Suprapubic skin (tissue), 4 donors: Measurements from ENCODE around the gene DSE. TPM values are rescaled to one million over a fixed set of nuclear protein-coding genes. Genes with fewer than 3 reads are reported as not detected.
"Not testable (repeated sequence)": the region's sequence is repeated elsewhere in the genome, so short reads cannot be mapped to it uniquely, and the experiment has no call there.

Experiments used
- DNase-seq, 2 donors: peaks; one replicate each; pipeline ENCODE4 v3.0.0-alpha.2; 2019; ENCODE audit warnings: low spot score in 2 of 2
- H3K27ac ChIP-seq: fragments of 200-600 bp; sonication (generic); one replicate; pipeline ENCODE4 v1.5.1; 2019
- H3K27me3 ChIP-seq: fragments of 200-600 bp; sonication (generic); one replicate; pipeline ENCODE4 v1.5.1; 2019
- H3K36me3 ChIP-seq: fragments of 200-600 bp; sonication (generic); one replicate; pipeline ENCODE4 v1.5.1; 2019
- H3K4me1 ChIP-seq: fragments of 200-600 bp; sonication (generic); one replicate; pipeline ENCODE4 v1.5.1; 2019
- H3K4me3 ChIP-seq: fragments of 200-600 bp; sonication (generic); one replicate; pipeline ENCODE4 v1.5.1; 2019; ENCODE audit warnings: mild to moderate bottlenecking
- H3K9me3 ChIP-seq: fragments of 200-600 bp; sonication (generic); one replicate; pipeline ENCODE4 v1.5.1; 2019
- CTCF ChIP-seq, 2 donors: fragments of 200-600 bp in 1 of 2; fragments of 450-650 bp in 1 of 2; sonication (generic) in 1 of 2; IDR thresholded peaks; one replicate each; pipeline ENCODE4 v1.5.1; 2016 to 2019; ENCODE audit warnings: antibody characterized with exemption in 2 of 2, mild to moderate bottlenecking in 1 of 2, moderate library complexity in 1 of 2
- EP300 ChIP-seq: sonication (generic); formaldehyde crosslinking; IDR thresholded peaks from one replicate; pipeline ENCODE4 v1.6.1; 2017; ENCODE audit warnings: antibody characterized with exemption
- POLR2A ChIP-seq, 2 donors: fragments of 450-650 bp; IDR thresholded peaks; one replicate each; pipeline ENCODE4 v1.6.1; 2017; ENCODE audit warnings: antibody characterized with exemption in 2 of 2, mild to moderate bottlenecking in 2 of 2, moderate library complexity in 2 of 2
- POLR2AphosphoS5 ChIP-seq, 3 donors: sonication (generic); formaldehyde crosslinking; IDR thresholded peaks; one replicate each; pipeline ENCODE4 v1.6.1; 2017; ENCODE audit warnings: antibody characterized with exemption in 3 of 3
- WGBS: methylation state at CpG from one replicate; pipeline ENCODE4 v1.1.5; 2018; 5-methylcytosine and 5-hydroxymethylcytosine counted together
- total RNA-seq, 4 donors: library from RNA; depleted of rRNA; stranded (reverse); fragments of >200 nt; gene quantifications; one replicate each; pipeline ENCODE4 v1.1.0, GENCODE V29; 2016

The DSE gene
- total RNA-seq, 4 donors from 2014 or later: 36.0 to 40.0 (median 37.2) TPM

GRCh38 chr6:116327803-116328527 is 42.8 kb upstream of the DSE start:
- 73% methylated on average over 6 of the region's 6 CpGs for WGBS

GRCh38 chr6:116328528-116328903 is 42.2 kb upstream of the DSE start:
- Histone ChIP-seq H3K36me3 (no peaks in the 10 kb centered on the region), H3K27me3 (no peaks in the 10 kb centered on the region), H3K4me3 (no peak overlapping the region), H3K4me1 (peaks cover 21% of the 10 kb centered on the region), H3K9me3 (no peaks in the 10 kb centered on the region), H3K27ac (peak overlapping the region; percentile 7)
- TF ChIP-seq EP300: no peak
- DNase-seq: no peak
- WGBS: 78% methylated on average over 1 of the region's 1 CpG

More at GRCh38 chr6:116327803-116328527, 42.8 kb upstream of the DSE start:
- Histone ChIP-seq H3K9me3 (no peaks in the 10 kb centered on the region), H3K27ac (peak overlapping the region; percentile 3), H3K4me1 (peaks cover 21% of the 10 kb centered on the region), H3K4me3 (no peak overlapping the region), H3K36me3 (no peaks in the 10 kb centered on the region), H3K27me3 (no peaks in the 10 kb centered on the region)
- no peak for DNase-seq
- TF ChIP-seq POLR2AphosphoS5 (IDR thresholded peaks at IDR 0.05): no peak
- no peak for TF ChIP-seq CTCF (IDR thresholded peaks at IDR 0.05)
- TF ChIP-seq POLR2A (IDR thresholded peaks at IDR 0.05): no peak
- TF ChIP-seq EP300: no peak

GRCh38 chr6:116329156-116329555 is 41.6 kb upstream of the DSE start:
- Histone ChIP-seq H3K27me3 (no peaks in the 10 kb centered on the region), H3K36me3 (no peaks in the 10 kb centered on the region), H3K9me3 (no peaks in the 10 kb centered on the region), H3K27ac (peak overlapping the region; percentile 7), H3K4me1 (peaks cover 21% of the 10 kb centered on the region), H3K4me3 (no peak overlapping the region)
- no peak for DNase-seq
- TF ChIP-seq POLR2AphosphoS5 (IDR thresholded peaks at IDR 0.05) (no peak), CTCF (IDR thresholded peaks at IDR 0.05) (no peak), EP300 (no peak), POLR2A (IDR thresholded peaks at IDR 0.05) (no peak)

GRCh38 chr6:116330511-116330910 is 40.2 kb upstream of the DSE start:
- H3K4me3 ChIP-seq: no peak overlapping the region
- H3K9me3 ChIP-seq: no peaks in the 10 kb centered on the region
- WGBS: 97% methylated on average over 1 of the region's 1 CpG
- H3K27me3 ChIP-seq: no peaks in the 10 kb centered on the region
- TF ChIP-seq EP300 (no peak), CTCF (IDR thresholded peaks at IDR 0.05) (no peak), POLR2AphosphoS5 (IDR thresholded peaks at IDR 0.05) (no peak), POLR2A (IDR thresholded peaks at IDR 0.05) (no peak)
- no peak overlapping the region for H3K27ac ChIP-seq
- H3K4me1 ChIP-seq: peaks cover 21% of the 10 kb centered on the region
- H3K36me3 ChIP-seq: no peaks in the 10 kb centered on the region
- no peak for DNase-seq

- no peak for DNase-seq
- Histone ChIP-seq H3K4me1 (peaks cover 14% of the 10 kb centered on the region), H3K27ac (no peak overlapping the region), H3K4me3 (no peak overlapping the region), H3K27me3 (no peaks in the 10 kb centered on the region), H3K9me3 (no peaks in the 10 kb centered on the region), H3K36me3 (no peaks in the 10 kb centered on the region)
- TF ChIP-seq POLR2AphosphoS5 (IDR thresholded peaks at IDR 0.05): no peak
- TF ChIP-seq CTCF (IDR thresholded peaks at IDR 0.05): no peak
- no peak for TF ChIP-seq POLR2A (IDR thresholded peaks at IDR 0.05)
- TF ChIP-seq EP300: no peak
These were observed 38.7 kb upstream of the DSE start for GRCh38 chr6:116332096-116332495.

GRCh38 chr6:116334638-116335409 is 35.9 kb upstream of the DSE start:
- H3K27me3 ChIP-seq, H3K36me3 ChIP-seq, H3K4me3 ChIP-seq, H3K9me3 ChIP-seq, DNase-seq, H3K4me1 ChIP-seq, H3K27ac ChIP-seq: not testable (repeated sequence)
